NCI-H2227 treated with DMSO at 0.1 percent for 48 hours (cell line): ENCODE results near the gene NTSR2.
A peak's percentile ranks its signal among the peaks of the same experiment; 100 is the strongest.

ENCODE experiments used
- DNase-seq: peaks from one replicate; lab custom pipeline; 2025; lab: John Stamatoyannopoulos, UW

NTSR2 gene

DNA sequence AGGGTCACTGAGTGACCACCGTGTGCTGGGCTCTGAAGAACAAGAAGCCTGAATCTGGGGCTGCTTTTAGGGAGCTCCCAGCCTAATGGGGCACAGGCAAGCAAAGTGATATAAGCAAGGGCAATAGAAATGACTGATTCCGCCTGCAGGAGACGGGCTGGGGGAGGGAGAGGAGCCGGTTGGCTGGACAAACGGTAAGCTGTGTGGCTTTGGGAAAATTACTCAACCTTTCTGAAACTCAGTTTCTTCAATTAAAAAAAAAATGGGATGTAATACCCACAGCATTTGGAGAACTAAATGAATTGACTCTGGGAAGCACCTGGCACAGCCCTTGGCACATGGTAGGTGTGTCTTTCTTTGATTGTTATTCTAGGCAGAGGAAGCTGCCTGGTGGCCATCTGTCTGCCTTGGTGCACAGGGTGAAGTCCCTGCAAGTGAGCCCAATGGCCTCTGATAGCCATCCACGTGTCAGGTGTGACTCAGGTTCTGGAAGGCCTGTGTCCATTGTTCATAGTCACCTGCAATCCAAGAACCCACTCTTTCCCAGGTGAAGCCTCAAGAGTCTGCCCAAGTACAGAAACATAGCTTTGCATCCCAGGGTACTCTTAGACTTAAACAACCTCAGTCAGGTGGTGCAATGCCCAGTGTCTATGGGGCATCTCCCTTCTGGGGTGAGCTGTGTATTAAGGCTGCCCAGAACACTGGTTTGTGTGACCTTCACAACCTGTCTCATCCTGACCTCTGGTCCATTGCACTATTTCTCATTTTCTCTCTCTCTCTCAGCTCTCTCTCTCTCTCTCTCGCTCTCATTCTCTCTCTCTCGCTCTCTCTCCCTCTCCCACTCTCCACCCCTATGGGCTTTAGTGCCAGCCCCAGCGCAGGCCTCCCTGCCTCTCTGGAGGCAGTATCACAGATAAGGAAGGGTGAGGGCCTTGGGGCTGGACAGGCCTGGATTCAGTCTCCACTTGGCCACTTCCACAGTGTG is 30.0 kb upstream of the NTSR2 start:
- DNase-seq: no peak

DNA sequence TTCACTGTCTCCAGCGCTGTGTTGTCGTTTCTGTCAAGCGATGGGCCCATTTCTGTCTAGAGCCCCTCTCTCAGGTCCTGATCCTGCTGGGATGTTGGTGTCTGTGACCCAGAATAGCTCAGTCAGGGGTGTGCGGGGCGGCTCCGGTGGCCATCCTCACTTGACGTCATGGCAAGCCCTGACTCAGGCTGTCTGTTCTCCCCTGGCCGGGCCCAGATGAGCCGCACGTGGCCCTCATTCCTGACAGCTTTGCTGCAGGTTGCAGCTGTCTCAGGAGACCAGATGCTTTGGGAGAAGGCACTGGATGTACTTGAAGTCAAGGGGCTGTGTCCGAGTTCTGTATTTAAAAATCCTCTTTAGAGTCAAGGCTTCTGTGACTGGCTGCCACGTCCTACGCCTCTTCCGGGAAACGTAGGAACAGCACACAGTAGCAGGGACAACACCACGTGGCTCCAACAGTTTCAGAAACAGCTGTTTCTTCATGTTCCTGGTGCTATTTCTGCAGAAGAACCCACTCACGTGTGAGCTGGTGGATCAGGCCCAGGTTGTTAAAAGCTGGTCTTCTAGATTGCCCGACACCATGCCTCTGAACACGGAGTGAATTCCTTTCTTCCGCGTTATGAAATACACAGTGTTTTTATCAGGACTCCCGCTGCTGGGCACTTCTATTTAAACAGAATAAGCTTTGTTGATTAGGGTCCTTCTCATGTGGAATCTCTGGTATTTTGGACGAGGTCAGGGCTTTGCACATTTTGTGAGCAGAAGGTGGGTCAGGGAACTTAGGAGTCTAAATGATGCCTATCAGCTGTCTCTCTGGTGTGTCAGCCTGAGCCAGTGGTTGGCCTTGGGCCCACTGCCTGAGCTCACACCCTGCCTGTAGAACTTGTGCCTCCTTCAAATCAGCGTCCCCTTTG is 28.3 kb upstream of the NTSR2 start:
- DNase-seq: no peak

DNA sequence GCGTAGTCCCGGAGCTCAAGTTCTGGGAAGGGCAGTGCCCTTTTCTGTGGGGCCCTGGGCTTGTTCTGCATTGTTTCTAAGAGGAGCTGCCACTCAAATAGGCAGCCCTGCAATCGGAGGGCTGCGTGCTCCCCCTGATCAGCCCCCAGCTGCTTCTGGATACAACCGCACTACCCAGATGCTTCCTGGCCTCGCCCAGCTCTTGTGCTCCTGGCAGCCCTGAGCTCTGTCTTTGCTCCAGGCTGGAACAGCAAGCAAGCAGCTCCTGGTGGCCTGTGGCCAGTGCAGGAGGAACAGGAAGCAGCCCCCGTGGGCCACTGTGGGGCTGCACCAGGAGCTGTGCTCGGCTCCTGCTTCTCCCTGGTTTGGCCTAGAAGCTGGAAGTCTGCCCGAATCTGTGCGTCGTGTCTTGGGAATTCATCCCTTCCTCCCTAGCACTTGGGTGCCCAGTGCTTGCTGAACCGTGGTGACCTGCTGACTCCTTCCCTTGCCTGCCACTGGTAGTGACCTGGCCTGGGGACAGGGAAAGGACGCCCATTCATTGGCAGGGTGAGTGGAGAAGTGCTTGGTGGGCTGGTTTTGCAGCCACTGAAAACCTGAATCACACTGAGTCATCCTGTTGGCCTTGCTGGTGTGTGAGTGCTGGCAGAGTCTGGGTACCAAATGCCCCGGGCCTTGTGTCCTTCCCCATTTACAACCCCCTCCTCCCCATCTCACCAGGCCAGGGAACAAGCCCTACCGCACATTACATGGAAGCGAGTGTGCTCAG is 27.3 kb upstream of the NTSR2 start:
- no peak for DNase-seq

DNA sequence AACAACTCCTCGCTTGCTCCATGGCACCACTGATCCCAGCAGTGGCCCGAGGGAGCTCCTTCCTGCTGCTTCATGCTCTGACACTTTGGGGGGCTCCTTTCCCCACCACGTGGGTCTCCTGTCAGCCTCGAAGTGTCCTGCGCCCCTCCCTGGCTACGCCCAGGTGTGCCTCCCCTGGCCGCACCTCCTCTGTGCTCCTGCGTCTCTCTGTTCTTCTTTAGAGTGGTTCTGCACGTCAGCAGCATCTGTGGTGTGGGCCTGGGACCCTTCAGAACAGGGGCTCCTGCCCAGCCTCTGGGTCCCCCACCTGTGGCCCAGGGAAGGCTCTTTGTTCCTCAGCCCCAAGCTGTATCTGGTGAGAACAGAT is 26.7 kb upstream of the NTSR2 start:
- DNase-seq: no peak

DNA sequence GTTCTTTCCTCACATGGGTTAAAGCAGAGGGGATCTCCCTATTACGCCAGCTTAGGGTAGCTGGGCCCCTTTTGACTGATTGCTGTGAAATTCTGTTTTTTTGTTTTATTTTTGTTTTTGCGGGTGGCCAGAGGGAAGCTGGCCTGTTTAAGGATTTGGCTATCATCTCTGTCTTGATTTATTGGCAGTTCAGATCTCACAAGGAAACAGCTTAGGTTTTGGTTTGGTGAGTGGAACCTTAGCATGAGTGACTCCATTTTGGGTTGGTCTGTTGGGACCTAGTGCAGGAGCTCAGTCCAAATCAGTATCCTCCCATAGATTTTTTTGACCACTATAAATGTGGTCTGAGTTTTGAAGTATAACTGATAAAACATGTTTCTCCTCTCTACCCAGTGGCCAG is 25.6 kb upstream of the NTSR2 start:
- no peak for DNase-seq

DNA sequence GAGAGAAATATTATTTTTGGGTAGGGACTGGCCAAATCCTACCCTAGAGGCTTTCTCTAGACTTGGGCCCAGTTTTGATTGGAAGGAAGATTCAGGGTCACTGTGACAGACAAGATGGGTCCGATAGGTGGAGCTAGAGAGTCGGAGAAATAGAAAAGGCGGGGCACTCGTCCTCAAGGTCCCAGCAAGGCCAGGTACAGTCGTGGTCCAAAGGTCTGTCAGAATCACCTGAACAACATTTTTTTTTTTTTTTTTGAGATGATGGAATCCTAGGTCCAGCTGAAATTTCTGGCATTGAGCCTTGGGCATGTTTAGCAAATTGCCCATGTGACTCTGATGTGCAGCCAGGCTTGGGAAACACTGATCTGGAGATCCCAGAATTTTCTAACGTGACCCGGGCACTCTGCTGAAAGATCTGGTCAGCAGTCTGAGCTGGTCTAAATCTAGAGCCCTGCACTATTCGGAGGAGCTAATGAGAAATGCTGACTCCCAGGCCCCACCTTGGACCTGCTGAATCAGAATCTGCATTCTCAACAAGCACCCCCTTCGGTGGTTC is 23.0 kb upstream of the NTSR2 start:
- DNase-seq: peak; percentile 42

DNA sequence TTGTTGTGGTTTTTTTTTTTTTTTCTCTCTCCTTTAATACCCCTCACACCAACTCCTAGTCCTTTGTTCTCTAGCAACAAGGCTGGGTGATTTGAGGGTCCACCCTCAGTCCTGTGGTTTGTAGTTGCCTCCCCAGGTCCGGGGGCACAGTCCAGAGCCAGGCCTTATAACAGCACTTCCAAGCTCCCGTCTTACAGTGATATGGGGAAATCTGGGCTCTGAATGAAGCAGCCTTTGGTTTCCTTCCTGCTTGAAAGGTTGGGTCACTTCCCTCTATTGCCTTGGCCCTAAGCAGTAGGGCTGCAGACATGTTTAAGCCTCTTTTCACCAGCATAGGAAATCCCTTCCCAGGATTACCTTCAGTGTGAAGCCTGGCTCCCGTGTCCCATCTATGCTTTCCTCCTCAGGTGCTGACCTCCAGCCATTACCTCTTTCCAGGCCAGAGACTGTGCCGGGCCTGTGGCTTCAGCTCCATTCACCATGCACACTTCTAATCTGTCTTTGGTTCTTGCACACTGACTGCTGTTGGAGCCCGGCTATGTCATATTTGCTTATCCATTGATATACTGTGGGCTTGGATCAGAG is 21.2 kb upstream of the NTSR2 start:
- no peak for DNase-seq

DNA sequence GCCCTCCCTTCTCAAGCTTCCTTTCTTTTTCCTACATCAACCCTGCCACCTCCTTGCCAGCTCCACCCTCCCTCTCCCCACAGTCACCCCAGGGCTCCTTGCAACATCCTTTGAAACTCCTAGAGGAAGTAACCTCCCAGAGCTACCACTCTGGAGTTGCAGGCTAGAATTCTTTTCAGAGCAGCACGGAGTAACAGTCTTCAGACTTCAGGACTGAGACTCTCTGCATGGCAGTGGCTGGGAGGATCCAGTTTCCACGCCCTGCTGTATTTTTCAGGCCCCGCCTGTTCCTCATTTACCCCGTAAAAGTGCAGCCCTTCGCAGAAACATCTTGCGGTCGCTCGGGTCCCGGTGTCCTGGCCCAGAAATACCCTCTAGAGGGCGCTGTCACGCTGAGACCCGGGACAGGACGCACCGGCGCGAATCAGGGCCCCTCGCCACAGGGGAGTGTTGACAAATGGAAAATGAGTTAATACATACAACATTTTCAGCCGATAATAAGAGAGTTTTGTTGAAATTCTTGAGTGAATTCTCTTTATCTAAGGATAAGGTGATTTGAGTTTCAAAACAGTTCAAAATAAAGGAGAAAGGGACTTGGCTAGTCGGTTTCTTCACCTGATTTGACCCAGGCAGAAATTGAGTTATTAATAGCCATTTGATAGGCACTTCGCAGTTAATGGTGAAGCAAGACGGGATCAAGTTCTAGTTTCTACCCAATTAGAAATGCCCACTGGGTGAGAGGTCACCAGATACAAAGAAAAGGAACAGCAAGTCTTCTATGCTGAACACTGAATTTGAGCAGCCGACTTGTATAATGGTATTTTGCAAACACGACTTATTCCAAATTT is 18.5 kb upstream of the NTSR2 start:
- DNase-seq: peak; percentile 56

DNA sequence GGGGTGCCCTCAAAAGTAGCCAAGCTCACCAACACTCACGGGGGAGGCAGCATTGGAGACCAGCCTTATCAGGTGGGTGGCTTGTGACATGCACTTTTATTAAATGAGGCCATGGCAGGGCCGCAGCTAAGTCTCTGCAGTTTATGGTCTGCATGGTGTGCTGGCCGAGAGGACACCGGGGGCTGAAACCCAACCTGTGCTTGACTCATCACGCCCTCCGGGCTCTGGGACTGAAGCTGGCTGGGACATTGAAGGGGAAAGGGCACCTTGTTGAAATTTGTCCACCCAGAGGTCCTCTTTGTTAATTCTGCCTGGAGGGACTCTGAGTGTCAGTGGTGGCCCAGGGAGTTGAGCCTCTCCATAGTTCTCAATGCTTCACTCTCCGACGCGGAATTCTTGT is 17.7 kb upstream of the NTSR2 start:
- DNase-seq: no peak

DNA sequence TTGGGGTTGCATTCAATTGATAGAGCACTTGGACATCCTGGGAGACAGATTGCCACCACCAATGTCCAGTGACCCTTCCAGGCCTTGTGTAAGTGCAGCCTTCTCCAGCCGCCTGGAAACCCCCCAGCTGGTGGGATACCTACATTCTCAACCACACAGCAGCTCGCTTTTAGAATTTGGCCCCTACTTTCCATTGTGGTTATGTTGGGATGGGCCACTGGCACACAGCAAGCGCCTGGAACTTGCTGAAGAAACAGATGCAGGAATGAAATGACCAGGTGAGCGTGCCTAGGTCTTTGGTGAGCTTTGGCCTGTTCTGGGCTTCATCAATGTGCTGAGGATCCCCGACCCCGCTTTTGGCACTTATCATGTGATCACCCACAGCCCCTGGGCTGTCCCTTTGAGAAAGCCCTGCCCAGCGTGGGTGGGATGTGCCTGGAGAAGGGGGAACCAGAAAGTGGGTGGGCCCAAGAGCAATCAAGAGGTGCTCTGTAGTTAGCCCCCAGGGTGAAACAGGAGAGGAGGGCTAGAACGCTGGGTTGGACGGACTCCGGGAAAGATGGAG is 16.0 kb upstream of the NTSR2 start:
- no peak for DNase-seq

DNA sequence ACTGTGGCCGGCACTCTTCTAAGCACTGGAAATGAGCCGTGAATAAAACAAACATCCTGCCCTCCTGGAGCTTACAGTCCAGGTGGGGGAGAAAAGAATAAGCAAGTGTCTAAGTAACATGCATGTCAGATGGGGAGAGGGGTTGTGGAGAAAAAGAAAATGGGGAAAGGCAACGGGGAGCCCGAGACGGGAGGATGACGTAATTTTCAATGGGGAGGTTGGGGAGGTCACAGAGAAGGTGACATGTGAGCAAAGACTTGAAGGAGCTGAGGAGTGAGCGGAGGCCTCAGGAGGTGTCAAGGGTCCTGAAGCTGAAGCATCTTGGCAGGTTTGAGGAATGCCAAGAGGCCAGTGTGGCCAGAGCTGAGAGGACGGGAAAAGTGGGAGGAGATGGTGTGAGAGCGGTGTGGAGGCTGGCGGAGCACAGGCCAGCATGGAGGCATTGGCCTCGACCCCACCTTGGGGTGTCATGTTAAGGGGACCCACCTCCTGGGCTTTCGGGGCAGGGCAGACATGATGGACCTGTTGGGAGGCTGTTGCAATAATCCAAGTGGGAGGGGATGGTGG is 15.0 kb upstream of the NTSR2 start:
- no peak for DNase-seq

DNA sequence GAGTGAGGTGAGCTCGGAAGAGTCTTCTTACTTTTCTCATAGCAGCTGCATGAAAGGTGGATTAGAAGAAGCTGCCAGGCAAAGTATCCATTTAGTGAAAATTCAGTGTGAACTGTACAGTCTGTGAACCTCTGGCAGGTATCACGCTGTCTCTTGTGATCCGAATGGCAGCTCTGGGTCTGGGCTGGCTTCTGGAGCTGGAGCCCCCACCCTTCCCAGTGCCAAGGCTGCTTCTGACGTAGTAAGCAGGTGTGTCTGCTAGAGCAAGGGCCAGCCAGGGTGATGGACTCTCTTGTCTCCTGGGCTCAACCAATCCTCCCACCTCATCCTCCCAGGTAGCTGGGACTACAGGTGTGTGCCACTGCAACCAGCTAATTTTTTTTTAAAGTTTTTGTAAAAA is 14.0 kb upstream of the NTSR2 start:
- DNase-seq: no peak

DNA sequence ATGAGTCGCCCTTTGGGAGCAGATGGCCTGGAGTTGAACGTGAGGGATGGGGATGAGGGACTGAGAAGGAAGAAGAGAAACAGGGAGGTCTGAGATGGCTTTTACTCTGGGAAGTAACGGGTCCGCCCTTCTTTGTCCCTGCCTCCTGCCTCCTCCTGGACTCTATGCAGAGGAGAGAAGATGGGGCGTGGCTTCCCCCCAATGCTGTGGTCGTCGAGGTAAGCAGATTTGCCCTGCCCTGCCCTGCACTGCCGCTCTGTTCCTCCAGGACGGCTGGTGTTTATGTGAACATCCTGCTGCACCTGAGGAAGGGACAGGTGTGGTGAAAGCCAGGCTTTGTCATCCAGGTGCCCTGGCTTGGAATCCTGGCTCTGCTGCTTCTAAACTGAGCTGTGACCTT is 13.5 kb upstream of the NTSR2 start:
- DNase-seq: no peak

DNA sequence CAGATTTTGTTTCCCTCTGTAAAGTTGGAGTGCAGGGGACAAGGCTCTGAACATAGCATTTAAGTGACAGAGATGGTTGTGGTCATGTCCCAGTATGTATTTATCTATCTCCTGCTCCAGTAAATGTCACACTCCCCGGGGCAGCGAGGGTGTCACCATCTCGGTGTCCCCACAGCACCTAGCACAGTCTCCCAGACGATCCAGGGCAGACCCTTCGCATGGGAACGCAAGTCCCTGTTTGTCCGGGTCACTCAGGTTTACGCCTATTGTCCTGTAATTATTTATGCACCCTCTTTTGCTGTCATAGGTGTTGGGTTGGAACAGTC is 12.6 kb upstream of the NTSR2 start:
- no peak for DNase-seq

DNA sequence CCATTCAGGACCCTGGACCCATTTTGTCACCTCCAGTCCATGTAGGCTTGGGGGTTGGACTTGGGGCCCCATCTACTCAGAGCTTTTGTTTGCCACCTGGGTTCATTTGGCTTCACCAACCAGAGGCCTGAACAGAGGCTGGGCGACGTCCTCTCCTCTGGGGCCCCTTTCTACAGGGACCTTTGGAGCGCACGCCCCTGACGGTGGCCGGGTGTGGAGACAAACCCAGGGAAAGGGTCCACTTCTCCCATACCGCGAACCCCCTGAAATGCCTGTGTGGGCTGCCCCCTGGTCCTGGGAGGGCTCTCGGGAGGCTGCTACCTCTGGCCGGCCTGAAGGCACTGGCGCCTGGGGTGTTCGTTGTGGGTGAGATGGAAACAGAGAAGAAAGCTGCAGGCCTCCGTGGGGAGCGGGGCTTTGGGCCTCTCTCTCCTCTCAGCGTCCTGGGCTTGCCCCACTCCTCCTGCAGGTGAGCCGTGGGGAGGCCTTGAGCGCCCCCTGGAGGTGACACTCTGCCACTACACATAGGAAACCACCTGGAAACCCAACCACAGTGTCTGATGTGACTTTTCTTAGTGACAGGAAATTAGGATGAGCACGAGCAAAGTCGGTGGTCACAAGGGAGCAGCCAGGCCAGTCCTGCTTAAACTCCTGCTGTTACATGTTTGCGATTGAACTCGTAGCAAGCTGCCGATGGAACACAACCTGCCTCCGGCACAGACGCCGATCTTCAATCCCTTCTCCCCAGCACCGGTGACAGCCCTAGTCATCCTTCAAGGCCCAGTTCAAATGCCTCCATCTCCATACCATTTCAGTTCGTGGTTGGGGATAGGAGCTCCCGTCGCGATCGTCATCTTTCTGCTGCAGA is 12.0 kb upstream of the NTSR2 start:
- no peak for DNase-seq

DNA sequence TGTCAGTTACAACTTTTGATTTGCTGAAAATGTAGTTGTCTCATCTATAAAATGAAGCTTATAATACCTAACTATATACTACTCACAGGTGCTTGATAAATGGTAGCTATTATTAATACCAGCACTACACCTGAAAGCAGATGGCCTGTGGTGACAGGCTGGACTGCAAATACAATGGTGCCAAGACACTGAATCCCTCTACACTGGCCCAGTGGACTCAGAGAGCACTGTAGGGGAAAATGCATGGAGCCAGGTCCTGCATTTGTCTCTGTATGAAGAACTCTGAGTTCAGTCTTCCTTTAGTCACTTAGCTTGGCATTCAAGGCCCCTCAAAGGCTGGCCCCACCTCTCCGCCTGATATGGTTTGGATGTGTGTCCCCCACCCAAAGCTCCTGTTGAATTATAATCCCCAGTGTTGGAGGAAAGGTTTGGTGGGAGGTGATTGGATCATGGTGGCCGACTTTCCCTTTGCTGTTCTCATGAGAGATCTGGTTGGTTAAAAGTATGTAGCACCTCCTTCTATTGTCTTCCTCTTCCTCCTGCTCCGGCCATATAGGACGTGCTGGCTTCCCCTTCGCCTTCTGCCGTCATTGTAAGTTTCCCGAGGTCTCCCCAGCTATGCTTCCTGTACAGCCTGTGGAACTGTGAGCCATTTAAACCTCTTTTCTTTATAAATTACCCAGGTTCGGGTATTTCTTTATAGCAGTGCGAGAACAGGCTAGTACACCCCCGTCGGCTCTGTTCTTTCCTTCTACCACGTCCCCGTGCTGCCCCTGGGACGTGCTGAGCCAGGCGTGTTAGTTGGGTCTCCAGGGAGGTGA is 11.1 kb upstream of the NTSR2 start:
- no peak for DNase-seq

DNA sequence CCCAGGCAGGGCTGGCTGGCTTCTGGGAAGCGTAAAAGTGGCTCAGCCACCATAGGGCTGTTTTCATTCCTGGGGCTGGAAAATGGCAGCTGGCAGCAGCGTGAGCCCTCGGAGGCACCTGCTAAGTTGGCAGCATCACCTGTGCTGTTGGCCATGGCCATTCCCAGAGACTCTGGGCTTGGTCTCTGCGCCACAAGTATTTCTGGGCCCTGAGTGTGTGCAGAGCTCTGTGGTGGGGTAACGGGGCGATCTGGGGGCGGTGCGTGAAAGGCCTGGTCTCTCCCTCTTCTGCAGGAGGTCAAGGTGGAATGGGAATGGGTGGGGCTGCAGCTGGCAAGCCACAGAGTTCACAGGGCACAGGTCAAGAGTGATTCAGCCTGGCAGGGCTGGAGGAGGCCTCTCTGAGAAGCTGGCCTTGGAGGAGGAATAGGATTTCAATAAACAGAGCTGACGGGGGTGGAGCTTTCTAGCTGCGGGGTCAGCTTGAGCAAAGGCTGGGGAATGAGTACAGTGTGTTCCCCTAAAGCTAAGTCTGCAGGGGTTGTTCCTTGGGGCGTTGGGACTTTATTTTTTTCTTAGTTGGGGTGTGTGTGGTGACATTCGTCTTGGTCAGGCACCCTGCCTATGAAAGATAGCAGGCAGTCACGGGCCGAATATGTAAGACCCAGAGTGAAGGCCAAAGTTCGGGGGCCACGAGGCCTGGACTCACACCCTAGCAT is 10.3 kb upstream of the NTSR2 start:
- peak; percentile 10 for DNase-seq
